ENCODE measurements around the gene GRID1.

GRID1 gene

GRCh38 chr10:86067436-86068050, 299.1 kb downstream of the GRID1 start:
- DNase-seq: no peak

GRCh38 chr10:86066696-86067095, 299.9 kb downstream of the GRID1 start:
- DNase-seq: no peak

GRCh38 chr10:86065711-86066251, 300.8 kb downstream of the GRID1 start:
- DNase-seq: no peak

GRCh38 chr10:86064931-86065662, 301.5 kb downstream of the GRID1 start:
- no peak for DNase-seq

- DNase-seq: no peak
Measured at GRCh38 chr10:86064219-86064618, 302.4 kb downstream of the GRID1 start.

- no peak for DNase-seq
Measured at GRCh38 chr10:86063341-86063740, 303.3 kb downstream of the GRID1 start.

- DNase-seq: no peak
Measured at GRCh38 chr10:86062647-86063145, 303.9 kb downstream of the GRID1 start.

GRCh38 chr10:86062198-86062550, 304.4 kb downstream of the GRID1 start:
- DNase-seq: no peak

GRCh38 chr10:86061278-86062197, 305.1 kb downstream of the GRID1 start:
- no peak for DNase-seq

- no peak for DNase-seq
Measured at GRCh38 chr10:86060386-86061277, 306.0 kb downstream of the GRID1 start.

GRCh38 chr10:86059892-86060291, 306.7 kb downstream of the GRID1 start:
- DNase-seq: no peak

- DNase-seq: no peak
Measured at GRCh38 chr10:86058964-86059363, 307.6 kb downstream of the GRID1 start.

- no peak for DNase-seq
Measured at GRCh38 chr10:86057708-86058107, 308.9 kb downstream of the GRID1 start.

- no peak for DNase-seq
Measured at GRCh38 chr10:86056672-86057071, 309.9 kb downstream of the GRID1 start.

- no peak for DNase-seq
Measured at GRCh38 chr10:86055928-86056327, 310.7 kb downstream of the GRID1 start.

- DNase-seq: no peak
Measured at GRCh38 chr10:86053675-86054074, 312.9 kb downstream of the GRID1 start.

GRCh38 chr10:86051586-86051985, 315.0 kb downstream of the GRID1 start:
- DNase-seq: no peak

GRCh38 chr10:86049442-86049841, 317.2 kb downstream of the GRID1 start:
- no peak for DNase-seq

- no peak for DNase-seq
Measured at GRCh38 chr10:86048973-86049372, 317.6 kb downstream of the GRID1 start.

GRCh38 chr10:86048571-86048970, 318.0 kb downstream of the GRID1 start:
- no peak for DNase-seq

- no peak for DNase-seq
Measured at GRCh38 chr10:86047588-86047987, 319.0 kb downstream of the GRID1 start.

GRCh38 chr10:86046845-86047460, 319.6 kb downstream of the GRID1 start:
- no peak for DNase-seq
